ENCODE measurements around the gene WASL. TPM values are rescaled to one million over a fixed set of nuclear protein-coding genes. Genes with fewer than 3 reads are reported as not detected.

The WASL gene
- total RNA-seq, 1 experiment from 2014 or later, result 32.1 TPM

DNA sequence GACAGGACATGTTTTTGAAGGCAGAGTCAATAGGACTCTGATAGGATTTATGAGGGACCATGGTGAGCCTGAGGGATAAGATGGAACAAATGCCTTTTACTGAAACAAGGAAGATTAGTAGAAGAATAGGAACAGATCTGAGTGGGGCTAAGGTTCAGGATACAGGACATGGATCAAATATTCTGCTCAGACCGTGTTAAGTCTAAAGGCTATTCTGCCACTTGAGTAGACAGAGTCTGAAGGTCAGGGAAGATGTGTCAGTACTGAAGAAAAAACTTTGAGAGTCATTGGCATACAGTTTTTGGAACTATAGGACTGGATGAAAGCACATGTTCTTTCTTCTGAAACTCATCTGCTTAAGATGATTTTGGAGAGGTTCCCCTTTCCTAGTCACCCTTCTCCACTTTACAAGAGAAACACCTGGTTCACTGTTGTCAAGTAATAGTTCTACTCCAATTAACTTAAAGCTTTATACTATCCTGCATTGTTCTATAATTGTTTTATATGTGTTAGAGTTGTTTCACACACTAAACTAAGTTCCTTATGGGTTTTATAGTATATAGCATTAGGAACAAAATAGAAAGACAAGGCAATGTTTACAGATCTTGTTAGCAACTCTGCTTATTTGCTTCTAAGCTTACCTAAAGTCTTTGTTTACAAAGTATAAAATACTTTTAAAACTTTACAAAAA is 43.4 kb downstream of the WASL start:
- H3K9me3 ChIP-seq (ENCODE audit: low read depth, low read length, poor library complexity, severe bottlenecking), result no peaks in the 10 kb centered on the region
- intact Hi-C loops (cut with micrococcal nuclease; ENCODE audit: unreplicated experiment), result loop anchor here (10.0 kb wide), 1 partner anchor 211 kb away; no protein-coding TSS in a partner anchor
- H3K27me3 ChIP-seq (replicated peaks; ENCODE audit: insufficient read depth, low read depth, low read length, poor library complexity), result no peaks in the 10 kb centered on the region
- no peak for DNase-seq (ENCODE audit: low spot score)
- H3K4me1 ChIP-seq (ENCODE audit: insufficient read depth, low read length, poor library complexity, severe bottlenecking), result peaks cover 13% of the 10 kb centered on the region
- TF ChIP-seq, protein P1, sequence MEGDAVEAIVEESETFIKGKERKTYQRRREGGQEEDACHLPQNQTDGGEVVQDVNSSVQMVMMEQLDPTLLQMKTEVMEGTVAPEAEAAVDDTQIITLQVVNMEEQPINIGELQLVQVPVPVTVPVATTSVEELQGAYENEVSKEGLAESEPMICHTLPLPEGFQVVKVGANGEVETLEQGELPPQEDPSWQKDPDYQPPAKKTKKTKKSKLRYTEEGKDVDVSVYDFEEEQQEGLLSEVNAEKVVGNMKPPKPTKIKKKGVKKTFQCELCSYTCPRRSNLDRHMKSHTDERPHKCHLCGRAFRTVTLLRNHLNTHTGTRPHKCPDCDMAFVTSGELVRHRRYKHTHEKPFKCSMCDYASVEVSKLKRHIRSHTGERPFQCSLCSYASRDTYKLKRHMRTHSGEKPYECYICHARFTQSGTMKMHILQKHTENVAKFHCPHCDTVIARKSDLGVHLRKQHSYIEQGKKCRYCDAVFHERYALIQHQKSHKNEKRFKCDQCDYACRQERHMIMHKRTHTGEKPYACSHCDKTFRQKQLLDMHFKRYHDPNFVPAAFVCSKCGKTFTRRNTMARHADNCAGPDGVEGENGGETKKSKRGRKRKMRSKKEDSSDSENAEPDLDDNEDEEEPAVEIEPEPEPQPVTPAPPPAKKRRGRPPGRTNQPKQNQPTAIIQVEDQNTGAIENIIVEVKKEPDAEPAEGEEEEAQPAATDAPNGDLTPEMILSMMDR (conservative IDR thresholded peaks at IDR 0.05; ENCODE audit: low read depth, low read length), result no peak
- TF ChIP-seq EZH2 (IDR thresholded peaks at IDR 0.05; ENCODE audit: borderline replicate concordance, low read depth, low read length, poor library complexity, severe bottlenecking), result no peak
- BruUV-seq (replicated peaks), result no TSS peak
- POLR2A ChIA-PET (ENCODE audit: low non-redundant PET), result no interaction called here
- H3K36me3 ChIP-seq (ENCODE audit: insufficient read depth, low read length, poor library complexity, severe bottlenecking), result peaks cover 45% of the 10 kb centered on the region
- H3K27ac ChIP-seq (ENCODE audit: low read depth, low read length, poor library complexity, severe bottlenecking), result no peak overlapping the region
- H3K4me3 ChIP-seq (ENCODE audit: low read depth, low read length, poor library complexity, severe bottlenecking), result no peak overlapping the region
- CTCF ChIA-PET, result no interaction called here

DNA sequence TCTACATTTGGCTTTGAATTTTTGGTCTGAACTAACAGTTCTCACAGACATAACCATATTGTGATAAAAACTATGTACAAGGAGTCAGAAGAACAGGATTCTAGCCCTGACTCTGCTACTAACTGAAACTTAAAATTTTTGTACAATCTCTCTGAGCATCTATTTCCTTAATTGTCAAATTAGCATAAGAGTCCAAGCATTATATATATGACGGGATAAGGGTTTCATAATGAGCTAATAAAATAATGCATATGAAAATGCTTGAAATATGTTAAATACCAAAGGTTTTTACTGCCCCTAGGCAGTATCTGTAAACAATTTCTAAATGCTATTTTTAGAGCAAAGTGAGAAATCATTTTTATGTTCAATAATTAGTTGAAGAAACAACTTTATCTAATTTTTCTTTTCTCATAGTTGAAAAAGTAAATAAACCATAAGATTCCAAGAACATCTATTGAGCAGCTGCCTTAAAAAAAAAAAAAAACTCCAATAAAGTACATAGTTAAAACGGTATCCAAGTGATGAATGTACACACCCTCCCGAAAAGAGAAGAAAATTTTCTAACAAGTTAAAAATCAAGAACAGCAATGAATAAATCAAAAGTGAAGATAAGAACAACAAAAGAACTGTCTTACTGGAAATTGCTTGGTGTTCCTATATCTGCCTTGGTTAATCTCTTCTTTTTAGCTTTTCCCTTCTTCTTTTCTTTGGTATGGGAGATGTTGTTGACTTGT is 52.7 kb downstream of the WASL start:
- CTCF ChIA-PET, result no interaction called here
- Histone ChIP-seq H3K4me3 (ENCODE audit: low read depth, low read length, poor library complexity, severe bottlenecking) (no peak overlapping the region), H3K4me1 (ENCODE audit: insufficient read depth, low read length, poor library complexity, severe bottlenecking) (no peaks in the 10 kb centered on the region), H3K36me3 (ENCODE audit: insufficient read depth, low read length, poor library complexity, severe bottlenecking) (peaks cover 51% of the 10 kb centered on the region), H3K9me3 (ENCODE audit: low read depth, low read length, poor library complexity, severe bottlenecking) (no peaks in the 10 kb centered on the region), H3K27ac (ENCODE audit: low read depth, low read length, poor library complexity, severe bottlenecking) (no peak overlapping the region), H3K27me3 (replicated peaks; ENCODE audit: insufficient read depth, low read depth, low read length, poor library complexity) (no peaks in the 10 kb centered on the region)
- intact Hi-C loops (cut with micrococcal nuclease; ENCODE audit: unreplicated experiment), result no loop called here
- TF ChIP-seq, protein P1 (conservative IDR thresholded peaks at IDR 0.05; ENCODE audit: low read depth, low read length), result no peak
- TF ChIP-seq EZH2 (IDR thresholded peaks at IDR 0.05; ENCODE audit: borderline replicate concordance, low read depth, low read length, poor library complexity, severe bottlenecking), result no peak
- DNase-seq (ENCODE audit: low spot score), result no peak
- BruUV-seq (replicated peaks), result no TSS peak
- POLR2A ChIA-PET (ENCODE audit: low non-redundant PET), result no interaction called here

DNA sequence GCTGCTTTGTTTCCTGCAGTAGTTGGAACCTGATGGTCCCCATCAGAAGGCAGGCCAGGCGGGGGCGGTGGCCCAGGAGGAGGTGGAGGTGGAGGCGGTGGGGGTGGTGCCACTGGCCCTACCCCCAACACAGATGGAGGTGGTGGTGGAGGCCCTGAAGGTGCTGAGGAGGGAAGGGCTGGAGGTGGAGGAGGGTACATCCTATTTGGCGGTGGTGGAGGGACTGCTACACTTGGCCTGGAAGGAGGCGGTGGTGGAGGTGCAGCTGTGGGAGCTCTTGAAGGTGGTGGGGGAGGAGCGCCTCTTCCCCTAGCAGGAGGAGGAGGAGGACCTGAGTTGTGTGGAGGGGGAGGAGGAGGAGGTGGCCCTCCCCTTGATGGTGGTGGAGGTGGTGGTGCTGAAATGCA is 56.3 kb downstream of the WASL start:
- no peak for DNase-seq (ENCODE audit: low spot score)
- no peaks in the 10 kb centered on the region for H3K9me3 ChIP-seq (ENCODE audit: low read depth, low read length, poor library complexity, severe bottlenecking)
- no peaks in the 10 kb centered on the region for H3K27me3 ChIP-seq (replicated peaks; ENCODE audit: insufficient read depth, low read depth, low read length, poor library complexity)
- intact Hi-C loops (cut with micrococcal nuclease; ENCODE audit: unreplicated experiment), result no loop called here
- H3K4me3 ChIP-seq (ENCODE audit: low read depth, low read length, poor library complexity, severe bottlenecking), result no peak overlapping the region
- POLR2A ChIA-PET (ENCODE audit: low non-redundant PET), result no interaction called here
- BruUV-seq (replicated peaks), result no TSS peak
- CTCF ChIA-PET, result no interaction called here
- H3K36me3 ChIP-seq (ENCODE audit: insufficient read depth, low read length, poor library complexity, severe bottlenecking), result peaks cover 59% of the 10 kb centered on the region
- H3K4me1 ChIP-seq (ENCODE audit: insufficient read depth, low read length, poor library complexity, severe bottlenecking), result no peaks in the 10 kb centered on the region
- TF ChIP-seq EZH2 (IDR thresholded peaks at IDR 0.05; ENCODE audit: borderline replicate concordance, low read depth, low read length, poor library complexity, severe bottlenecking), result no peak
- TF ChIP-seq, protein P1 (conservative IDR thresholded peaks at IDR 0.05; ENCODE audit: low read depth, low read length), result no peak
- no peak overlapping the region for H3K27ac ChIP-seq (ENCODE audit: low read depth, low read length, poor library complexity, severe bottlenecking)

All from A673 (cell line).